SU-DHL-6 (cell line): ENCODE results near the gene LHFPL5.

ENCODE experiments used
- EZH2phosphoT487 ChIP-seq: fragments of 200-600 bp; sonication (generic), shearing (Covaris generic); conservative IDR thresholded peaks from 2 replicates; pipeline ENCODE4 v1.6.1; 2018; ENCODE audit warnings: mild to moderate bottlenecking, antibody characterized with exemption, low read length, moderate library complexity, mixed read lengths
- TF ChIP-seq, protein P1 (sequence below): fragments of 200-600 bp; sonication (generic); IDR thresholded peaks from one replicate; pipeline ENCODE4 v1.5.1; 2017; ENCODE audit warnings: antibody characterized with exemption, mild to moderate bottlenecking, low read length, moderate library complexity; ENCODE audit not compliant: insufficient read depth, poor library complexity, severe bottlenecking

DNA sequence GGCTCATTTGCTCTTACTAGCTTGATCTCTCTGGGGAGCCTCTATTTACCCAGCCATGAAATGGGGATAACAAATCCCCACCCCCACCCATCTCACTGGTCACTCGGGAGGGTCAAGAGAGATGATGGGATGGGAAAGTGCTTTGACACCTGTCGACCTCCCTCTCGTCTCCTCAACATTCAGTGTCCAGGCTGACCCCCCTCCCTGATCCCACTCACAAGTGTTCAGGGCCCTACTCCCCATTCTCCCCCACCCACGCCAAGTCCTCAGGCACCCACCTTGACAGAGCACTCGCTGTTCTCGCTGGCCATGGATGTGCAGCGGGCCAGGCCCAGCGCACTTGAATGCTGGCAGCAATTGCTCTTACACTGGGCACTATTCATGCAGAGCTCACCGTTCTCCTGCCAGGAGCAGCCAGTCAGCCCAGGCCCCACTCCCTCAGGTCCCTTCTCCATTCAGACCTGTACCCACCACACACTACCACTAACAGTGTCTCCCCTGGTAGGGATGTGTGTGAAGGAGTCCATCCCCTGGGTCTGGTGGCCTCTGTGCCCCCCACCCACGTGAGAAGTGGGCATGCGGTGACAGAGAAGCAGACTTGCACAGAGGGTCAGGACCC, 9.6 kb upstream of the LHFPL5 start:
- TF ChIP-seq, protein P1, sequence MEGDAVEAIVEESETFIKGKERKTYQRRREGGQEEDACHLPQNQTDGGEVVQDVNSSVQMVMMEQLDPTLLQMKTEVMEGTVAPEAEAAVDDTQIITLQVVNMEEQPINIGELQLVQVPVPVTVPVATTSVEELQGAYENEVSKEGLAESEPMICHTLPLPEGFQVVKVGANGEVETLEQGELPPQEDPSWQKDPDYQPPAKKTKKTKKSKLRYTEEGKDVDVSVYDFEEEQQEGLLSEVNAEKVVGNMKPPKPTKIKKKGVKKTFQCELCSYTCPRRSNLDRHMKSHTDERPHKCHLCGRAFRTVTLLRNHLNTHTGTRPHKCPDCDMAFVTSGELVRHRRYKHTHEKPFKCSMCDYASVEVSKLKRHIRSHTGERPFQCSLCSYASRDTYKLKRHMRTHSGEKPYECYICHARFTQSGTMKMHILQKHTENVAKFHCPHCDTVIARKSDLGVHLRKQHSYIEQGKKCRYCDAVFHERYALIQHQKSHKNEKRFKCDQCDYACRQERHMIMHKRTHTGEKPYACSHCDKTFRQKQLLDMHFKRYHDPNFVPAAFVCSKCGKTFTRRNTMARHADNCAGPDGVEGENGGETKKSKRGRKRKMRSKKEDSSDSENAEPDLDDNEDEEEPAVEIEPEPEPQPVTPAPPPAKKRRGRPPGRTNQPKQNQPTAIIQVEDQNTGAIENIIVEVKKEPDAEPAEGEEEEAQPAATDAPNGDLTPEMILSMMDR, result no peak
- TF ChIP-seq EZH2phosphoT487, result no peak
